Measurements from ENCODE around the gene CSH2. TPM values are rescaled to one million over a fixed set of nuclear protein-coding genes. Genes with fewer than 3 reads are reported as not detected.

The CSH2 gene
- total and polyA plus RNA-seq, 2 donors (not counting 1 experiment from before 2014, with no cell fraction given) = not detected

GRCh38 chr17:63914471-63914870, 41.0 kb upstream of the CSH2 start:
- H3K36me3 ChIP-seq (replicated peaks in 1 of 2; ENCODE audit: control extremely low read depth in 1 of 2, control insufficient read depth in 1 of 2, extremely low read depth in 1 of 2, insufficient read depth in 2 of 2, low read length in 1 of 2) = no peaks in the 10 kb centered on the region
- Mint-ChIP-seq H3K27ac (peak overlapping the region; percentile 53), H3K9me3 (ENCODE audit: insufficient read depth) (no peaks in the 10 kb centered on the region), H3K27me3 (peaks cover 5% of the 10 kb centered on the region), H3K4me1 (peaks cover 56% of the 10 kb centered on the region), H3K4me3 (peak overlapping the region; percentile 47)
- ATAC-seq (ENCODE audit: low read depth) (no peak), DNase-seq (peak; percentile 9)
- peaks cover 0 to 5% (median 0%) of the 10 kb centered on the region in 4 experiments for H3K27me3 ChIP-seq (replicated peaks in 1 of 4; ENCODE audit: control extremely low read depth in 1 of 4, control insufficient read depth in 3 of 4, insufficient read depth in 4 of 4, low read length in 3 of 4)
- H2AFZ ChIP-seq (ENCODE audit: insufficient read depth, low read depth, low read length, poor library complexity, severe bottlenecking) = no peak overlapping the region
- WGBS (ENCODE audit: insufficient coverage) = 97% methylated on average over 6 of the region's 7 CpGs
- ChIA-PET POLR2A (interaction anchor here (0.7 to 1.6 kb wide), 3 partner anchors 12 to 18 kb away, joined by 3 to 7 read pairs (median 3); partner anchors contain the start of gene CD79B), CTCF (interaction anchor here (1.1 to 26.0 kb wide), 6 partner anchors 11 to 218 kb away, joined by 3 to 834 read pairs (median 140); partner anchors contain the start of gene ERN1)
- no peak for TF ChIP-seq CTCF (IDR thresholded peaks at IDR 0.05)
- TF ChIP-seq EZH2 (IDR thresholded peaks at IDR 0.05; ENCODE audit: borderline replicate concordance, insufficient read depth, low read depth, low read length, poor library complexity, severe bottlenecking) = no peak
- peaks cover 33 to 56% of the 10 kb centered on the region in 2 donors for H3K4me1 ChIP-seq (ENCODE audit: control insufficient read depth in 2 of 2, insufficient read depth in 2 of 2, low read length in 2 of 2)
- no peak overlapping the region for H3K9ac ChIP-seq (ENCODE audit: low read length)
- H3K27ac ChIP-seq (ENCODE audit: low read length in 2 of 2) = no peak overlapping the region
- no peak overlapping the region for H3K4me2 ChIP-seq (replicated peaks; ENCODE audit: low read depth, low read length, poor library complexity, severe bottlenecking)
- no peak overlapping the region for H3K4me3 ChIP-seq (ENCODE audit: control extremely low read depth in 1 of 5, extremely low read depth in 1 of 5, insufficient read depth in 1 of 5, low read depth in 2 of 5, low read length in 4 of 5)
- peaks cover 5% of the 10 kb centered on the region for H3K79me2 ChIP-seq (ENCODE audit: control insufficient read depth, insufficient read depth, low read length)
- H4K20me1 ChIP-seq (ENCODE audit: control insufficient read depth, insufficient read depth, low read length, poor library complexity, severe bottlenecking) = no peaks in the 10 kb centered on the region
- intact Hi-C loops (cut with micrococcal nuclease) = no loop called here
- no peaks in the 10 kb centered on the region for H3K9me3 ChIP-seq (ENCODE audit: control extremely low read depth in 1 of 3, control insufficient read depth in 2 of 3, insufficient read depth in 1 of 3, low read length in 2 of 3)

GRCh38 chr17:63911657-63912100, 38.2 kb upstream of the CSH2 start:
- peak; percentile 77 for DNase-seq
- Mint-ChIP-seq H3K4me1 (peaks cover 41% of the 10 kb centered on the region), H3K9me3 (ENCODE audit: insufficient read depth) (no peaks in the 10 kb centered on the region), H3K27me3 (peaks cover 8% of the 10 kb centered on the region), H3K4me3 (no peak overlapping the region), H3K27ac (peak overlapping the region; percentile 20)
- H3K9ac ChIP-seq (ENCODE audit: low read length) = no peak overlapping the region
- ATAC-seq (ENCODE audit: low read depth) = peak; percentile 55
- no peaks in the 10 kb centered on the region for H3K36me3 ChIP-seq (replicated peaks in 1 of 2; ENCODE audit: control extremely low read depth in 1 of 2, control insufficient read depth in 1 of 2, extremely low read depth in 1 of 2, insufficient read depth in 2 of 2, low read length in 1 of 2)
- no peak overlapping the region for H3K4me3 ChIP-seq (ENCODE audit: control extremely low read depth in 1 of 5, extremely low read depth in 1 of 5, insufficient read depth in 1 of 5, low read depth in 2 of 5, low read length in 4 of 5)
- no peaks in the 10 kb centered on the region for H4K20me1 ChIP-seq (ENCODE audit: control insufficient read depth, insufficient read depth, low read length, poor library complexity, severe bottlenecking)
- ChIA-PET POLR2A (interaction anchor here (0.6 to 2.9 kb wide), 5 partner anchors 11 to 116 kb away, joined by 3 to 12 read pairs (median 6); partner anchors contain the start of gene ICAM2), CTCF (interaction anchor here (0.6 to 26.0 kb wide), 24 partner anchors 8 to 234 kb away, joined by 3 to 834 read pairs (median 7); partner anchors contain the start of genes CD79B, ERN1, GH1 and ICAM2)
- H2AFZ ChIP-seq (ENCODE audit: insufficient read depth, low read depth, low read length, poor library complexity, severe bottlenecking) = no peak overlapping the region
- H3K27ac ChIP-seq (ENCODE audit: low read length in 2 of 2) = no peak overlapping the region
- intact Hi-C loops (cut with micrococcal nuclease) = loop anchor here (1.0 kb wide), 2 partner anchors 79 to 222 kb away; no protein-coding TSS in a partner anchor
- no peak overlapping the region for H3K4me2 ChIP-seq (replicated peaks; ENCODE audit: low read depth, low read length, poor library complexity, severe bottlenecking)
- TF ChIP-seq CTCF (IDR thresholded peaks at IDR 0.05) (peak; percentile 82), EZH2 (IDR thresholded peaks at IDR 0.05; ENCODE audit: borderline replicate concordance, insufficient read depth, low read depth, low read length, poor library complexity, severe bottlenecking) (no peak)
- H3K9me3 ChIP-seq (ENCODE audit: control extremely low read depth in 1 of 3, control insufficient read depth in 2 of 3, insufficient read depth in 1 of 3, low read length in 2 of 3) = no peaks in the 10 kb centered on the region
- no peaks in the 10 kb centered on the region for H3K79me2 ChIP-seq (ENCODE audit: control insufficient read depth, insufficient read depth, low read length)
- peaks cover 0 to 5% (median 0%) of the 10 kb centered on the region in 4 experiments for H3K27me3 ChIP-seq (replicated peaks in 1 of 4; ENCODE audit: control extremely low read depth in 1 of 4, control insufficient read depth in 3 of 4, insufficient read depth in 4 of 4, low read length in 3 of 4)
- 64% methylated on average over 6 of the region's 8 CpGs for WGBS (ENCODE audit: insufficient coverage)
- peaks cover 26 to 40% of the 10 kb centered on the region in 2 donors for H3K4me1 ChIP-seq (ENCODE audit: control insufficient read depth in 2 of 2, insufficient read depth in 2 of 2, low read length in 2 of 2)
